Liver (tissue), 3 donors: ENCODE results near the gene HOMER3.

Experiments used
- CTCF ChIP-seq: fragments of 150-350 bp; IDR thresholded peaks from 2 replicates; pipeline ENCODE4 v1.5.1; 2017; ENCODE audit warnings: improper control_type of control experiment, low read depth, low read length; ENCODE audit not compliant: missing input control
- HNF4A ChIP-seq, 2 donors: conservative IDR thresholded peaks; 2 replicates each; pipeline ENCODE4 v1.6.1; 2016; ENCODE audit warnings: antibody characterized with exemption in 2 of 2, mild to moderate bottlenecking in 2 of 2
- HNF4G ChIP-seq: IDR thresholded peaks from 2 replicates; pipeline ENCODE4 v1.6.1; 2016; ENCODE audit warnings: antibody characterized with exemption
- JUND ChIP-seq, 2 donors: IDR thresholded peaks; 2 replicates each; pipeline ENCODE4 v1.6.1; 2016; ENCODE audit warnings: antibody characterized with exemption in 2 of 2
- TF ChIP-seq, protein P1 (sequence below): IDR thresholded peaks from 2 replicates; pipeline ENCODE4 v1.6.1; 2016; ENCODE audit warnings: antibody characterized with exemption
- donor health status: healthy.
- donor health status: healthy.

DNA sequence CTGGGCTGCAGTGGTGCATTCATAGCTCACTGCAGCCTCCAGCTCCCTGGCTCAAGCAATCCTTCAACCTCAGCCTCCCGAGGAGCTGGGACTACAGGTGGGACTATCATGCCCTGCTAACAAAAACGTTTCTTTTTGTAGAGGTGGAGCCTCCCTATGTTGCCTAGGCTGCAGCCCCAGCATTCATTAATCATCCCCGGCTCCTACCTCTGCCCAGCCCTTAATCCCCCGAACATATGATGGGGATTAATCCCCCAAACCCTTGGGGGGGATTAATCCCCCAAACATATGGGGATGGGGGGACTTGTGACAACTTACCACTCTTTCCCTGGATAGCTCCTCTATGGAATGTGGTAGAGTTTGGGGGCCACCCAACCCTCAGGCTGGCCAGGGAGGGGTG is 46.4 kb upstream of the HOMER3 start:
- TF ChIP-seq CTCF (no peak), JUND (IDR thresholded peaks at IDR 0.05) (no peak), HNF4G (no peak), HNF4A (conservative IDR thresholded peaks at IDR 0.05) (no peak)
- TF ChIP-seq, protein P1, sequence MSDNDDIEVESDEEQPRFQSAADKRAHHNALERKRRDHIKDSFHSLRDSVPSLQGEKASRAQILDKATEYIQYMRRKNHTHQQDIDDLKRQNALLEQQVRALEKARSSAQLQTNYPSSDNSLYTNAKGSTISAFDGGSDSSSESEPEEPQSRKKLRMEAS = no peak
